Astrocyte of the cerebellum (primary cell): ENCODE measurements around the gene ARHGEF26.

Experiments used
- DNase-seq: peaks from one replicate; pipeline ENCODE4 v3.0.0-alpha.2; 2011; ENCODE audit warnings: low read depth
- H3K4me3 ChIP-seq: 2 replicates; pipeline ENCODE4 v1.5.1; 2011; ENCODE audit warnings: mild to moderate bottlenecking, low read depth, low read length, moderate library complexity
- in situ Hi-C: cut with HindIII; loops from 2 replicates; pipeline ENCODE4 v1.10.0; 2017; ENCODE audit warnings: low sequenced_read_pairs
- TF ChIP-seq, protein P1 (sequence below): IDR thresholded peaks from 2 replicates; pipeline ENCODE4 v1.5.1; 2012; ENCODE audit warnings: low read length, low read depth, moderate library complexity, mild to moderate bottlenecking; ENCODE audit errors: missing control alignments

ARHGEF26 gene

DNA sequence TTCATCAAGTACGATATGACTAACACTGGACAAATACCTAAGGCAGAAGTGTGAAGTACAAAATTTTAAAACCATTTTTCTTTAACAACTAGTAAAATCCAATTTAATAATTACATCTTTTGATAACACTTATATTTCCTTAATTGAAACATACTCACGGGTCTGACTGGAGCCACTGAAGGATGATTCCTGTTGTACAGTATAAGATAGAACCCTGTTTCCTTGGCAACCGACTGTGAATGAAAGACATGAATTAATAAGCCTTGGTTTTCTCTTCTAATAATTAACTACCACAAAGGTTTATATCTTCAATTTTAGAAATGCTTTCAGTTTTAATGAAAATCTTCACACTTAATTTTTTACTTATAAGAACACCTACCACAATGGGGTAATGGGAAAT, 183.7 kb downstream of the ARHGEF26 start:
- no peak overlapping the region for H3K4me3 ChIP-seq
- in situ Hi-C loops, result loop anchor here (5.0 kb wide), 1 partner anchor 38 kb away; no protein-coding TSS in a partner anchor
- no peak for DNase-seq
- TF ChIP-seq, protein P1, sequence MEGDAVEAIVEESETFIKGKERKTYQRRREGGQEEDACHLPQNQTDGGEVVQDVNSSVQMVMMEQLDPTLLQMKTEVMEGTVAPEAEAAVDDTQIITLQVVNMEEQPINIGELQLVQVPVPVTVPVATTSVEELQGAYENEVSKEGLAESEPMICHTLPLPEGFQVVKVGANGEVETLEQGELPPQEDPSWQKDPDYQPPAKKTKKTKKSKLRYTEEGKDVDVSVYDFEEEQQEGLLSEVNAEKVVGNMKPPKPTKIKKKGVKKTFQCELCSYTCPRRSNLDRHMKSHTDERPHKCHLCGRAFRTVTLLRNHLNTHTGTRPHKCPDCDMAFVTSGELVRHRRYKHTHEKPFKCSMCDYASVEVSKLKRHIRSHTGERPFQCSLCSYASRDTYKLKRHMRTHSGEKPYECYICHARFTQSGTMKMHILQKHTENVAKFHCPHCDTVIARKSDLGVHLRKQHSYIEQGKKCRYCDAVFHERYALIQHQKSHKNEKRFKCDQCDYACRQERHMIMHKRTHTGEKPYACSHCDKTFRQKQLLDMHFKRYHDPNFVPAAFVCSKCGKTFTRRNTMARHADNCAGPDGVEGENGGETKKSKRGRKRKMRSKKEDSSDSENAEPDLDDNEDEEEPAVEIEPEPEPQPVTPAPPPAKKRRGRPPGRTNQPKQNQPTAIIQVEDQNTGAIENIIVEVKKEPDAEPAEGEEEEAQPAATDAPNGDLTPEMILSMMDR, result no peak

DNA sequence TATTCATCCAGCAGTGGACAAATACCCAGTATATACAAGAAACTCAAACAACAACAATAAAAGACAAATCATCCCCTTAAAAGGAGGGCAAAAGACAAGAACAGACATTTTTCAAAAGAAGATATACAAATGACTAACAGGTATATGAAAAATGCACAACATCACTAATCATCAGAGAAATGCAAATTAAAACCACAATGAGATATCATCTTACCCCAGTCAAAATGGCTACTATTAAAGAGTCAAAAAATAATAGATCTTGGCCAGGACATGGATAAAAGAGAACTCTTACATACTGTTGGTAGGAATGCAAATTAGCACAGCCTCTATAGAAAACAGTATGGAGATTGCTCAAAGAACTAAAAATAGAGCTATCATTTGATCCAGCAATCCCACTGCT, 186.2 kb downstream of the ARHGEF26 start:
- H3K4me3 ChIP-seq, result no peak overlapping the region
- in situ Hi-C loops, result no loop called here
- no peak for DNase-seq
- TF ChIP-seq, protein P1, result no peak
